ENCODE data around the gene ALDH16A1.

ALDH16A1 gene

GRCh38 chr19:49453013-49453756 lies at the start of gene ALDH16A1:
ALDH16A1 (plus strand) TSS chr19:49453225; CDS start chr19:49453332, 107 bp downstream.
- DNase-seq (ENCODE audit: low read depth in 2 of 2) = peak; percentile 96

GRCh38 chr19:49403404-49404187 lies 49.4 kb upstream of the ALDH16A1 start:
- DNase-seq (ENCODE audit: low read depth in 2 of 2) = no peak

GRCh38 chr19:49407079-49407478 lies 45.9 kb upstream of the ALDH16A1 start:
- DNase-seq (ENCODE audit: low read depth in 2 of 2) = no peak

GRCh38 chr19:49407482-49408015 lies 45.5 kb upstream of the ALDH16A1 start:
- DNase-seq (ENCODE audit: low read depth in 2 of 2) = no peak

- no peak for DNase-seq (ENCODE audit: low read depth in 2 of 2)
These were observed 44.1 kb upstream of the ALDH16A1 start for GRCh38 chr19:49408816-49409440.

- no peak for DNase-seq (ENCODE audit: low read depth in 2 of 2)
These were observed 43.5 kb upstream of the ALDH16A1 start for GRCh38 chr19:49409441-49410029.

- no peak for DNase-seq (ENCODE audit: low read depth in 2 of 2)
These were observed 41.2 kb upstream of the ALDH16A1 start for GRCh38 chr19:49411681-49412326.

GRCh38 chr19:49413348-49413747 lies 39.7 kb upstream of the ALDH16A1 start:
- no peak for DNase-seq (ENCODE audit: low read depth in 2 of 2)

- no peak for DNase-seq (ENCODE audit: low read depth in 2 of 2)
These were observed 38.8 kb upstream of the ALDH16A1 start for GRCh38 chr19:49414256-49414655.

GRCh38 chr19:49415102-49415809 lies 37.8 kb upstream of the ALDH16A1 start:
- DNase-seq (ENCODE audit: low read depth in 2 of 2) = no peak

- DNase-seq (ENCODE audit: low read depth in 2 of 2) = no peak
These were observed 37.2 kb upstream of the ALDH16A1 start for GRCh38 chr19:49415810-49416200.

GRCh38 chr19:49417088-49417487 lies 35.9 kb upstream of the ALDH16A1 start:
- no peak for DNase-seq (ENCODE audit: low read depth in 2 of 2)

- no peak for DNase-seq (ENCODE audit: low read depth in 2 of 2)
These were observed 34.5 kb upstream of the ALDH16A1 start for GRCh38 chr19:49418511-49418910.

GRCh38 chr19:49419173-49419572 lies 33.9 kb upstream of the ALDH16A1 start:
- DNase-seq (ENCODE audit: low read depth in 2 of 2) = no peak

GRCh38 chr19:49420227-49420626 lies 32.8 kb upstream of the ALDH16A1 start:
- no peak for DNase-seq (ENCODE audit: low read depth in 2 of 2)

- DNase-seq (ENCODE audit: low read depth in 2 of 2) = no peak
These were observed 31.8 kb upstream of the ALDH16A1 start for GRCh38 chr19:49421039-49421877.

- DNase-seq (ENCODE audit: low read depth in 2 of 2) = no peak
These were observed 31.2 kb upstream of the ALDH16A1 start for GRCh38 chr19:49421878-49422202.

GRCh38 chr19:49422407-49423070 lies 30.5 kb upstream of the ALDH16A1 start:
- DNase-seq (ENCODE audit: low read depth in 2 of 2) = no peak

Data from stimulated activated CD8-positive, alpha-beta memory T cell treated with anti-CD3 and anti-CD28 coated beads, Interleukin-2, amount 100 ng/mL, for 1 hour (primary cell).